Measurements from ENCODE around the gene ERI3.

The ERI3 gene

GRCh38 chr1:44296806-44297205 lies 58.3 kb downstream of the ERI3 start:
- TF ChIP-seq, protein P1, sequence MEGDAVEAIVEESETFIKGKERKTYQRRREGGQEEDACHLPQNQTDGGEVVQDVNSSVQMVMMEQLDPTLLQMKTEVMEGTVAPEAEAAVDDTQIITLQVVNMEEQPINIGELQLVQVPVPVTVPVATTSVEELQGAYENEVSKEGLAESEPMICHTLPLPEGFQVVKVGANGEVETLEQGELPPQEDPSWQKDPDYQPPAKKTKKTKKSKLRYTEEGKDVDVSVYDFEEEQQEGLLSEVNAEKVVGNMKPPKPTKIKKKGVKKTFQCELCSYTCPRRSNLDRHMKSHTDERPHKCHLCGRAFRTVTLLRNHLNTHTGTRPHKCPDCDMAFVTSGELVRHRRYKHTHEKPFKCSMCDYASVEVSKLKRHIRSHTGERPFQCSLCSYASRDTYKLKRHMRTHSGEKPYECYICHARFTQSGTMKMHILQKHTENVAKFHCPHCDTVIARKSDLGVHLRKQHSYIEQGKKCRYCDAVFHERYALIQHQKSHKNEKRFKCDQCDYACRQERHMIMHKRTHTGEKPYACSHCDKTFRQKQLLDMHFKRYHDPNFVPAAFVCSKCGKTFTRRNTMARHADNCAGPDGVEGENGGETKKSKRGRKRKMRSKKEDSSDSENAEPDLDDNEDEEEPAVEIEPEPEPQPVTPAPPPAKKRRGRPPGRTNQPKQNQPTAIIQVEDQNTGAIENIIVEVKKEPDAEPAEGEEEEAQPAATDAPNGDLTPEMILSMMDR (IDR thresholded peaks at IDR 0.05; ENCODE audit: insufficient read depth, low read depth, low read length, missing control alignments) = no peak
- no peak overlapping the region for H3K4me3 ChIP-seq (ENCODE audit: low read length)
- no peak for DNase-seq (ENCODE audit: low read depth)

DNA sequence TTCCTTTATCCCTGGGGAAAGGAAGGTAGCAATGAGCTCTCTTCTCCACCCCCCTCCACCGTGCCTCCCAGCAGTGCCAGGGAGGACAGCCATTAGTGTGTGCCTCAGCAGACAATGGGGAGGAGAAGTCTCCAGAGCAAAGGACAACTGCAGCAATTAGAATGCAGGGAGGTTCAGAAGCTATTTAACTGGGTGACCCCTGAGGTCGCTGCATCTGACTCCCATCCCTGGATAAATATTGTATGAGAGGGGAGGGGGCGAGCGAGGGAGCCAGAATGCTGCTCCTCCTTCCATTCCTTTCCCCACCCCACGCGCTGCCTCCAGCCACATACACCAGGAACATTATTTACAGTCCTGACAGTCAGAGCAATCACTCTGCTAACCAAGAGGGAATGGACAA lies 59.0 kb downstream of the ERI3 start:
- TF ChIP-seq, protein P1 (IDR thresholded peaks at IDR 0.05; ENCODE audit: insufficient read depth, low read depth, low read length, missing control alignments) = no peak
- no peak for DNase-seq (ENCODE audit: low read depth)

GRCh38 chr1:44294588-44295007 lies 60.5 kb downstream of the ERI3 start:
- TF ChIP-seq, protein P1 (IDR thresholded peaks at IDR 0.05; ENCODE audit: insufficient read depth, low read depth, low read length, missing control alignments) = peak; percentile 27
- DNase-seq (ENCODE audit: low read depth) = no peak
- H3K4me3 ChIP-seq (ENCODE audit: low read length) = no peak overlapping the region

More for the DNA sequence above, 59.0 kb downstream of the ERI3 start:
- H3K4me3 ChIP-seq (ENCODE audit: low read length) = no peak overlapping the region

DNA sequence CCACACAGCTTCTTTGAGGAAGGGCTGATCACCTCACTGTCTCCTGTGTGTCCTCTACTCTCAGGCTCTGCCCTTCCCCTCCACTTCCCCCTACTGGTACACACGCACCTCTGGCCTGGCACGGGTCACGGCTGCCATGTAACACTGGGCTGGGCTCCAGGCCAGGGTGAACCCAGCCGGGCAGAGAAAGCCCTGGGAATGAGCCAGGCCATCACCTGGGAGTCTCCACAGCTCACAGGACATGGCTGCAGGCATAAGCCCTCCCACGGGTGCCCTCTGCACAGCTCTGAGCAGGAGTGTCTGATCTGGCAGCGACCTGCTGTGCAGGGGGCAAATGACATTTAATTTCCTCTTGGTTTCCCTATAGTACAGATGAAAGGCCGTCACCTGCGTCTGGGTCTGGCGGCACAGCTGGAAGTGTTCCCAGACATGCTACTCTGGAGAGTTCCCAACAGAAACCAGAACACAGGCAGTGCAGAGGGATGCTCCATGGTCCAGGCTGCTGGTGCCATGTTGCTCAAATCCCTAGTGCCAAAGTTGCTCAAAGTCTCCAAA lies 61.2 kb downstream of the ERI3 start:
- TF ChIP-seq, protein P1 (IDR thresholded peaks at IDR 0.05; ENCODE audit: insufficient read depth, low read depth, low read length, missing control alignments) = no peak
- DNase-seq (ENCODE audit: low read depth) = no peak
- no peak overlapping the region for H3K4me3 ChIP-seq (ENCODE audit: low read length)

DNA sequence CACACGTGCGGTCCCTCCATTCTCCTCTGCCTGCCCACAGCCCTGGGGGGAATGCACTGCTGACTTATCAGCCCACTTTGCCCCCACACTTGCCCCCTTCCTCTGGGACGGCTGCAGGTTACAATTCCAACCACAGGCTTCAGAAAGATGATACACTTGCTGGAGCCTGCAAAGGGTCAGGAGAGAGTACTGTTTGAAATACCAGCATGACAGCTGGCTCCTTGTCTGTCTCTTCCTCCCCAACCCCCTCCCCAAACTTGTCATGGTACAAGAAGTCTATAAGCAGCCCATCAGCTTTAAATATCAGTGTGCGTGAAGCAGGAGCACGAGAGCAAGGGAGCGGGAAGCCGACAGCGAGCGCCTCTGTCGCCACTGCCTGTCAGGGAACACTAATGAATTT lies 62.4 kb downstream of the ERI3 start:
- H3K4me3 ChIP-seq (ENCODE audit: low read length) = no peak overlapping the region
- no peak for DNase-seq (ENCODE audit: low read depth)
- TF ChIP-seq, protein P1 (IDR thresholded peaks at IDR 0.05; ENCODE audit: insufficient read depth, low read depth, low read length, missing control alignments) = no peak

DNA sequence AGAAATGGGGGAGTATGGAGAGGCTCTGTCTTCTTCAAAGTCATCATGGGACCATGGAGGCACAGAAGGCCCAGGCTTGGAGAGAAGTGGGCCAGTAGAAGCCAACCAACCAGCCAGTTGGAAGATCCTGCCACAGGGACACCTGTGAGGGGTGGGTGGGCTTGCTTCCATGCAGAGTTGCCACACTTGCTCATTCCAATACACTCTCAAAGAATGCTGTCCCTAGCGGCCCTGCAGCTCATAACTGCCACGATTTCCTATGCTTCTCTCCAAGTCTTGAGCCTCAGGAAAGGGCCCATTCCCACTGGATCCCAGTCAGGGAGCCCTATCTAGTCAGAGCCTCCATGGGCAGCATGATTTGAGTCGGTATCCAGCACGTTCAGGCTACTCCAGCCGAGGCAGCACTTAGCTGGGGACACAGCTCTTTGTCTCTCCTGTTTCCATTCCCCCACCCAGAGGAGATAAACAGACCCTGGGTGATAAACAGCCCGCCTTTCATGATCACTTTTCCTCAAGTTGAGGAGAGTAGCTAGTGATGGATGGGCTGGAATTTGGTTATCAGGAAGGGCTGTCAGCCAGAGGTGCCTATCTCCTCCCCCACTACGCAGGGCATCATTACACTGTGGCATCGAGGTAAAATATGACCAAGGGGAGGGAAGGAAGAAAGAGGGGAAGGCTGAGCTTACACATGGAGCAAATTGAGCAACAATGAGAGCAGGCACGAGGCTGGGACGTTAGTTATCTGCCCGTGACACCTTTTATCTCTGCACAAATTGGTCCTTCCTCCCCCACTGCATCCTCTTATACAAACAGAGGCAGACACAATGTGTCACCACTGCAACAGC lies 64.6 kb downstream of the ERI3 start:
- H3K4me3 ChIP-seq (ENCODE audit: low read length) = no peak overlapping the region
- TF ChIP-seq, protein P1 (IDR thresholded peaks at IDR 0.05; ENCODE audit: insufficient read depth, low read depth, low read length, missing control alignments) = no peak
- no peak for DNase-seq (ENCODE audit: low read depth)
